ENCODE data around the gene FBXL16. TPM values are rescaled to one million over a fixed set of nuclear protein-coding genes. Genes with fewer than 3 reads are reported as not detected.

The FBXL16 gene
- polyA plus RNA-seq, 1 donor (not counting 4 experiments of a cell fraction or from before 2014, with no cell fraction given) = 0.81 TPM

DNA sequence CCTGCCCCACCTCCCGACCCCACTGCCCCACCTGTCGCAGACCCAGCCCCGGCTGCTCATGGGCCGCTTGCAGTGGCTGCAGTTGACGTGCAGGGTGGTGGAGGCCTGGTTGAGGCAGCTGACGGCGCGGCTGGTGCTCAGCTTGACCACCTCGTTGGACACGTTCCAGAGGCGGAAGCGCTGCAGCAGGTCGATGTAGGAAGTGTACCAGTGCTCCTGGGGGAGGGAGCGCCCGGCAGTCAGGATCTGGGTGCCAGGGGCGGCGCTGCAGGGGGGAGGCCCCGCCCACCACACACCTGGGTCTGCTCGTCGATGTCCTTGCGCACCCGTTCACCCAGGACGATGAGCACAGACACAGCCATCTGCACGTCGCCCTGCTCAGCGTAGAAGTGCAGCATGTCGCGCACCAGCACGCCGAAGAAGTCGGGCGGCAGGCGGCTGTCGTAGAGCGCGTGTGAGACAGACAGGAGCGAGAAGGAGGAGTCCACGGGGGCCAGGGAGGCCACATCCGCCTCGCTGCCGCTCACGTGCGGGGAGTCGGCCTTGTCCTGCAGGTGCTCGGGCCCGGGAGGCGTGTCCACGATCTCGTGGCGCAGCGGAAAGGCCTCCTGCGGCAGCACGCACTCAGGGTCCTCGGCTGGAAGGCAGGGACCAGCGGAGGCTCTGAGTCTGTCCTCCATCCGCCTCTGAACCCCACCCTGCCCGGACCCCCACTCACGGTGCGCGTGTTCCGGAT is 20.5 kb downstream of the FBXL16 start:
- Histone ChIP-seq H3K9ac (ENCODE audit: control insufficient read depth, extremely low read depth, insufficient read depth, low read length) (no peak overlapping the region), H3K4me2 (ENCODE audit: control insufficient read depth, extremely low read depth, insufficient read depth, low read depth, low read length) (peak overlapping the region; percentile 27)
- FAIRE-seq = no peak

DNA sequence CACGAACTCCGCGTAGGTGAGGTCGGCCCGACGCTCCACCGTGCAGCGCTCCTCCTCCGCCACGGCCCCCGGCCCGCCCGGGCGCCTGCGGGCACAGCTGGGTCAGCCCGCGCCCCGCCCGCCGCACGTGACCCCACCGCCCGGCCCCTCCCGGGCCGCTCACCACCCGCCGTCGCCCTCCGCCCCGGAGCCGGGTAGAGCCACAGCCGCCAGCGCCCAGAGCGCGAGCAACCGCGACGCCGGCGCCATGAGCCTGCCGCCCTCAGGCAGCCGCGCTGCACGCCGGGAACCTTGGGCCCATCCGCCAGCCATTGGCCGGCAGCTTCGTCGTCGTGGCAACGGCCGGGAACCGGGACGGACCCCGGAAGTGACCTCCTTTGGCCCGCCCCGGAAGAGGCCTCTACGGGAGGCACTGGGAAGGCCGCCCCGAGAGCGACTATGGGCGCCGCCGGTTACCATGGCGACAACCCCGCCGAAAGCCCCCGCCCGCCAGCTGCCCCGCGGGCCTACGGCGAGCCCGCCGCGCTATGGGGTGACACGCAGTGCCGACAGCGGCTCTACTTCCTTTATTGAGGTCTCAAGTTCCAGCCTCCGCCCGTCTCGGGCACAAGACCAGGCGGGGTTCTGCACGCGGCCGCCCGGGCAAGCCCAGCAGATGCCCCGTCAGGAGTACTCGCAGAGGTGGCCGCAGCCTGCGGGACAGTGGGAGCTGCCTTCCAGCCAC is 21.4 kb downstream of the FBXL16 start, which contains the start of gene JMJD8:
JMJD8 (minus strand) TSS at position 264 of the 724 bp plus-strand sequence; CDS start at position 249, 15 bp downstream.
- no peaks in the 10 kb centered on the region for H3K9me3 ChIP-seq (ENCODE audit: control insufficient read depth, low read depth, low read length)
- H3K4me2 ChIP-seq (ENCODE audit: control insufficient read depth, extremely low read depth, insufficient read depth, low read depth, low read length) = peak within 1 kb of the TSS; percentile 80
- dilution Hi-C loops (cut with MboI; ENCODE audit: extremely low pct_ligation_motif_present, low sequenced_read_pairs) = no loop called here
- H3K79me2 ChIP-seq (ENCODE audit: control insufficient read depth, insufficient read depth, low read length) = peaks cover 37% of the 10 kb centered on the region
- peaks cover 12 to 37% of the 10 kb centered on the region in 2 experiments for H3K36me3 ChIP-seq (ENCODE audit: control insufficient read depth in 2 of 2, extremely low read depth in 1 of 2, insufficient read depth in 2 of 2, low read length in 2 of 2)
- H3K27me3 ChIP-seq (ENCODE audit: control insufficient read depth, extremely low read depth, insufficient read depth, low read length) = no peaks in the 10 kb centered on the region
- no peak for DNase-seq (ENCODE audit: low read depth, low spot score)
- H3K4me1 ChIP-seq (ENCODE audit: control insufficient read depth, extremely low read depth, insufficient read depth, low read length) = peaks cover 27% of the 10 kb centered on the region
- peak within 1 kb of the TSS; percentile 36 for H3K27ac ChIP-seq (ENCODE audit: control insufficient read depth, insufficient read depth, low read length)
- H3K9me1 ChIP-seq (ENCODE audit: control insufficient read depth, extremely low read depth, insufficient read depth, low read length) = no peaks in the 10 kb centered on the region
- no peak within 1 kb of the TSS for H2AFZ ChIP-seq (ENCODE audit: control insufficient read depth, low read length)
- peaks cover 16% of the 10 kb centered on the region for H4K20me1 ChIP-seq (ENCODE audit: control insufficient read depth, extremely low read depth, insufficient read depth, low read length)
- no peak for FAIRE-seq
- H3K4me3 ChIP-seq (ENCODE audit: control insufficient read depth in 2 of 3, extremely low read depth in 1 of 3, insufficient read depth in 2 of 3, low read depth in 1 of 3, low read length in 3 of 3) = peak within 1 kb of the TSS; percentile 60 to 68 (median 66)
- no peak for TF ChIP-seq EZH2 (IDR thresholded peaks at IDR 0.05; ENCODE audit: low read length)
- TF ChIP-seq, protein P1, sequence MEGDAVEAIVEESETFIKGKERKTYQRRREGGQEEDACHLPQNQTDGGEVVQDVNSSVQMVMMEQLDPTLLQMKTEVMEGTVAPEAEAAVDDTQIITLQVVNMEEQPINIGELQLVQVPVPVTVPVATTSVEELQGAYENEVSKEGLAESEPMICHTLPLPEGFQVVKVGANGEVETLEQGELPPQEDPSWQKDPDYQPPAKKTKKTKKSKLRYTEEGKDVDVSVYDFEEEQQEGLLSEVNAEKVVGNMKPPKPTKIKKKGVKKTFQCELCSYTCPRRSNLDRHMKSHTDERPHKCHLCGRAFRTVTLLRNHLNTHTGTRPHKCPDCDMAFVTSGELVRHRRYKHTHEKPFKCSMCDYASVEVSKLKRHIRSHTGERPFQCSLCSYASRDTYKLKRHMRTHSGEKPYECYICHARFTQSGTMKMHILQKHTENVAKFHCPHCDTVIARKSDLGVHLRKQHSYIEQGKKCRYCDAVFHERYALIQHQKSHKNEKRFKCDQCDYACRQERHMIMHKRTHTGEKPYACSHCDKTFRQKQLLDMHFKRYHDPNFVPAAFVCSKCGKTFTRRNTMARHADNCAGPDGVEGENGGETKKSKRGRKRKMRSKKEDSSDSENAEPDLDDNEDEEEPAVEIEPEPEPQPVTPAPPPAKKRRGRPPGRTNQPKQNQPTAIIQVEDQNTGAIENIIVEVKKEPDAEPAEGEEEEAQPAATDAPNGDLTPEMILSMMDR (optimal IDR thresholded peaks at IDR 0.05 in 1 of 3, IDR thresholded peaks at IDR 0.05 in 1 of 3, conservative IDR thresholded peaks at IDR 0.05 in 1 of 3; ENCODE audit: extremely low read depth in 1 of 3, insufficient read depth in 2 of 3, low read length in 3 of 3) = no peak
- peak within 1 kb of the TSS; percentile 60 for H3K9ac ChIP-seq (ENCODE audit: control insufficient read depth, extremely low read depth, insufficient read depth, low read length)

More for the DNA sequence above, 20.5 kb downstream of the FBXL16 start:
- H2AFZ ChIP-seq (ENCODE audit: control insufficient read depth, low read length) = no peak overlapping the region
- H3K27me3 ChIP-seq (ENCODE audit: control insufficient read depth, extremely low read depth, insufficient read depth, low read length) = no peaks in the 10 kb centered on the region
- H3K36me3 ChIP-seq (ENCODE audit: control insufficient read depth in 2 of 2, extremely low read depth in 1 of 2, insufficient read depth in 2 of 2, low read length in 2 of 2) = peaks cover 12 to 37% of the 10 kb centered on the region in 2 experiments
- dilution Hi-C loops (cut with MboI; ENCODE audit: extremely low pct_ligation_motif_present, low sequenced_read_pairs) = no loop called here
- no peaks in the 10 kb centered on the region for H3K9me3 ChIP-seq (ENCODE audit: control insufficient read depth, low read depth, low read length)
- DNase-seq (ENCODE audit: low read depth, low spot score) = no peak
- no peaks in the 10 kb centered on the region for H3K9me1 ChIP-seq (ENCODE audit: control insufficient read depth, extremely low read depth, insufficient read depth, low read length)
- H3K4me3 ChIP-seq (ENCODE audit: control insufficient read depth in 2 of 3, extremely low read depth in 1 of 3, insufficient read depth in 2 of 3, low read depth in 1 of 3, low read length in 3 of 3) = peak overlapping the region in 1 of 3 experiments; percentile 60
- H3K27ac ChIP-seq (ENCODE audit: control insufficient read depth, insufficient read depth, low read length) = no peak overlapping the region
- H3K4me1 ChIP-seq (ENCODE audit: control insufficient read depth, extremely low read depth, insufficient read depth, low read length) = peaks cover 33% of the 10 kb centered on the region
- H4K20me1 ChIP-seq (ENCODE audit: control insufficient read depth, extremely low read depth, insufficient read depth, low read length) = peaks cover 16% of the 10 kb centered on the region
- peaks cover 41% of the 10 kb centered on the region for H3K79me2 ChIP-seq (ENCODE audit: control insufficient read depth, insufficient read depth, low read length)
- no peak for TF ChIP-seq EZH2 (IDR thresholded peaks at IDR 0.05; ENCODE audit: low read length)
- TF ChIP-seq, protein P1 (optimal IDR thresholded peaks at IDR 0.05 in 1 of 3, IDR thresholded peaks at IDR 0.05 in 1 of 3, conservative IDR thresholded peaks at IDR 0.05 in 1 of 3; ENCODE audit: extremely low read depth in 1 of 3, insufficient read depth in 2 of 3, low read length in 3 of 3) = no peak

Measured in keratinocyte (primary cell).